ENCODE data around the gene RUNX2. TPM values are rescaled to one million over a fixed set of nuclear protein-coding genes. Genes with fewer than 3 reads are reported as not detected.

Gene RUNX2
- total and polyA plus RNA-seq, 9 donors, result 0.34 to 2.0 (median 0.67) TPM

GRCh38 chr6:45610374-45610773 lies 282.2 kb downstream of the RUNX2 start:
- H3K4me3 ChIP-seq (ENCODE audit: low read length), result no peak overlapping the region
- peaks cover 3% of the 10 kb centered on the region for H3K4me1 ChIP-seq (ENCODE audit: control insufficient read depth, insufficient read depth, low read length)
- no CpG with 5 or more reads among the region's 1 CpG for WGBS (ENCODE audit: insufficient coverage)
- H3K9me3 ChIP-seq (replicated peaks; ENCODE audit: control insufficient read depth, low read depth, low read length), result no peaks in the 10 kb centered on the region
- no peaks in the 10 kb centered on the region for H3K36me3 ChIP-seq (ENCODE audit: control insufficient read depth, insufficient read depth, low read length)
- DNase-seq, result no peak
- no peak overlapping the region for H3K27ac ChIP-seq (ENCODE audit: low read length)
- peaks cover 2% of the 10 kb centered on the region for H3K27me3 ChIP-seq (ENCODE audit: control insufficient read depth, insufficient read depth, low read length)

- no peak for DNase-seq
- Histone ChIP-seq H3K27ac (ENCODE audit: low read length) (no peak overlapping the region), H3K4me1 (ENCODE audit: control insufficient read depth, insufficient read depth, low read length) (peaks cover 3% of the 10 kb centered on the region), H3K9me3 (replicated peaks; ENCODE audit: control insufficient read depth, low read depth, low read length) (no peaks in the 10 kb centered on the region), H3K36me3 (ENCODE audit: control insufficient read depth, insufficient read depth, low read length) (no peaks in the 10 kb centered on the region), H3K27me3 (ENCODE audit: control insufficient read depth, insufficient read depth, low read length) (peaks cover 2% of the 10 kb centered on the region), H3K4me3 (ENCODE audit: low read length) (no peak overlapping the region)
- no CpG with 5 or more reads among the region's 2 CpGs for WGBS (ENCODE audit: insufficient coverage)
Measured at GRCh38 chr6:45610832-45611231, 282.7 kb downstream of the RUNX2 start.

GRCh38 chr6:45611491-45611890 lies 283.4 kb downstream of the RUNX2 start:
- no peak overlapping the region for H3K27ac ChIP-seq (ENCODE audit: low read length)
- H3K27me3 ChIP-seq (ENCODE audit: control insufficient read depth, insufficient read depth, low read length), result peaks cover 2% of the 10 kb centered on the region
- no CpG with 5 or more reads among the region's 2 CpGs for WGBS (ENCODE audit: insufficient coverage)
- DNase-seq, result no peak
- H3K36me3 ChIP-seq (ENCODE audit: control insufficient read depth, insufficient read depth, low read length), result no peaks in the 10 kb centered on the region
- H3K4me3 ChIP-seq (ENCODE audit: low read length), result no peak overlapping the region
- no peaks in the 10 kb centered on the region for H3K9me3 ChIP-seq (replicated peaks; ENCODE audit: control insufficient read depth, low read depth, low read length)
- peaks cover 3% of the 10 kb centered on the region for H3K4me1 ChIP-seq (ENCODE audit: control insufficient read depth, insufficient read depth, low read length)

- H3K27me3 ChIP-seq (ENCODE audit: control insufficient read depth, insufficient read depth, low read length), result no peaks in the 10 kb centered on the region
- H3K9me3 ChIP-seq (replicated peaks; ENCODE audit: control insufficient read depth, low read depth, low read length), result no peaks in the 10 kb centered on the region
- DNase-seq, result peak; percentile 93
- H3K36me3 ChIP-seq (ENCODE audit: control insufficient read depth, insufficient read depth, low read length), result no peaks in the 10 kb centered on the region
- no peak overlapping the region for H3K27ac ChIP-seq (ENCODE audit: low read length)
- 0% methylated on average over 4 of the region's 9 CpGs for WGBS (ENCODE audit: insufficient coverage)
- H3K4me1 ChIP-seq (ENCODE audit: control insufficient read depth, insufficient read depth, low read length), result peaks cover 3% of the 10 kb centered on the region
- H3K4me3 ChIP-seq (ENCODE audit: low read length), result no peak overlapping the region
Measured at GRCh38 chr6:45613656-45614055, 285.5 kb downstream of the RUNX2 start.

- Histone ChIP-seq H3K36me3 (ENCODE audit: control insufficient read depth, insufficient read depth, low read length) (no peaks in the 10 kb centered on the region), H3K9me3 (replicated peaks; ENCODE audit: control insufficient read depth, low read depth, low read length) (no peaks in the 10 kb centered on the region), H3K27me3 (ENCODE audit: control insufficient read depth, insufficient read depth, low read length) (no peaks in the 10 kb centered on the region), H3K4me3 (ENCODE audit: low read length) (no peak overlapping the region), H3K27ac (ENCODE audit: low read length) (no peak overlapping the region), H3K4me1 (ENCODE audit: control insufficient read depth, insufficient read depth, low read length) (peaks cover 3% of the 10 kb centered on the region)
- no peak for DNase-seq
- WGBS (ENCODE audit: insufficient coverage), result no CpG with 5 or more reads among the region's 4 CpGs
Measured at GRCh38 chr6:45614488-45615285, 286.6 kb downstream of the RUNX2 start.

GRCh38 chr6:45616209-45616608 lies 288.1 kb downstream of the RUNX2 start:
- Histone ChIP-seq H3K36me3 (ENCODE audit: control insufficient read depth, insufficient read depth, low read length) (no peaks in the 10 kb centered on the region), H3K9me3 (replicated peaks; ENCODE audit: control insufficient read depth, low read depth, low read length) (no peaks in the 10 kb centered on the region), H3K4me3 (ENCODE audit: low read length) (no peak overlapping the region), H3K4me1 (ENCODE audit: control insufficient read depth, insufficient read depth, low read length) (peaks cover 3% of the 10 kb centered on the region), H3K27me3 (ENCODE audit: control insufficient read depth, insufficient read depth, low read length) (no peaks in the 10 kb centered on the region), H3K27ac (ENCODE audit: low read length) (no peak overlapping the region)
- no CpG with 5 or more reads among the region's 1 CpG for WGBS (ENCODE audit: insufficient coverage)
- DNase-seq, result no peak

GRCh38 chr6:45617441-45617840 lies 289.3 kb downstream of the RUNX2 start:
- H3K4me3 ChIP-seq (ENCODE audit: low read length), result no peak overlapping the region

GRCh38 chr6:45618259-45618658 lies 290.1 kb downstream of the RUNX2 start:
- H3K27ac ChIP-seq (ENCODE audit: low read length), result no peak overlapping the region
- H3K9me3 ChIP-seq (replicated peaks; ENCODE audit: control insufficient read depth, low read depth, low read length), result no peaks in the 10 kb centered on the region
- no peak for DNase-seq
- peaks cover 3% of the 10 kb centered on the region for H3K4me1 ChIP-seq (ENCODE audit: control insufficient read depth, insufficient read depth, low read length)
- no peaks in the 10 kb centered on the region for H3K27me3 ChIP-seq (ENCODE audit: control insufficient read depth, insufficient read depth, low read length)
- H3K4me3 ChIP-seq (ENCODE audit: low read length), result no peak overlapping the region
- H3K36me3 ChIP-seq (ENCODE audit: control insufficient read depth, insufficient read depth, low read length), result no peaks in the 10 kb centered on the region
- WGBS (ENCODE audit: insufficient coverage), result 100% methylated on average over 2 of the region's 2 CpGs

More at GRCh38 chr6:45617441-45617840, 289.3 kb downstream of the RUNX2 start:
- H3K4me1 ChIP-seq (ENCODE audit: control insufficient read depth, insufficient read depth, low read length), result peaks cover 3% of the 10 kb centered on the region
- no peak for DNase-seq
- no peaks in the 10 kb centered on the region for H3K36me3 ChIP-seq (ENCODE audit: control insufficient read depth, insufficient read depth, low read length)
- H3K9me3 ChIP-seq (replicated peaks; ENCODE audit: control insufficient read depth, low read depth, low read length), result no peaks in the 10 kb centered on the region
- H3K27ac ChIP-seq (ENCODE audit: low read length), result no peak overlapping the region
- no CpG with 5 or more reads among the region's 3 CpGs for WGBS (ENCODE audit: insufficient coverage)
- no peaks in the 10 kb centered on the region for H3K27me3 ChIP-seq (ENCODE audit: control insufficient read depth, insufficient read depth, low read length)

- Histone ChIP-seq H3K4me3 (ENCODE audit: low read length) (no peak overlapping the region), H3K9me3 (replicated peaks; ENCODE audit: control insufficient read depth, low read depth, low read length) (no peaks in the 10 kb centered on the region), H3K36me3 (ENCODE audit: control insufficient read depth, insufficient read depth, low read length) (no peaks in the 10 kb centered on the region), H3K27ac (ENCODE audit: low read length) (no peak overlapping the region), H3K27me3 (ENCODE audit: control insufficient read depth, insufficient read depth, low read length) (no peaks in the 10 kb centered on the region), H3K4me1 (ENCODE audit: control insufficient read depth, insufficient read depth, low read length) (no peaks in the 10 kb centered on the region)
- no CpG with 5 or more reads among the region's 11 CpGs for WGBS (ENCODE audit: insufficient coverage)
- peak; percentile 47 for DNase-seq
Measured at GRCh38 chr6:45619211-45619760, 291.2 kb downstream of the RUNX2 start.

- H3K4me1 ChIP-seq (ENCODE audit: control insufficient read depth, insufficient read depth, low read length), result no peaks in the 10 kb centered on the region
- DNase-seq, result peak; percentile 41
- H3K27ac ChIP-seq (ENCODE audit: low read length), result no peak overlapping the region
- no peaks in the 10 kb centered on the region for H3K9me3 ChIP-seq (replicated peaks; ENCODE audit: control insufficient read depth, low read depth, low read length)
- WGBS (ENCODE audit: insufficient coverage), result 92% methylated on average over 2 of the region's 3 CpGs
- H3K36me3 ChIP-seq (ENCODE audit: control insufficient read depth, insufficient read depth, low read length), result no peaks in the 10 kb centered on the region
- no peaks in the 10 kb centered on the region for H3K27me3 ChIP-seq (ENCODE audit: control insufficient read depth, insufficient read depth, low read length)
- H3K4me3 ChIP-seq (ENCODE audit: low read length), result no peak overlapping the region
Measured at GRCh38 chr6:45619994-45620471, 291.9 kb downstream of the RUNX2 start.
